DOHH2 (cell line): ENCODE data around the gene HDAC4.

Experiments
- EZH2phosphoT487 ChIP-seq: fragments of 200-600 bp; sonication (generic); IDR thresholded peaks from 2 replicates; pipeline ENCODE4 v1.6.1; 2017; ENCODE audit warnings: borderline replicate concordance, mild to moderate bottlenecking, antibody characterized with exemption, low read length, moderate library complexity, mixed read lengths
- TF ChIP-seq, protein P1 (sequence below): fragments of 200-600 bp; sonication (generic); IDR thresholded peaks from one replicate; pipeline ENCODE4 v1.5.1; 2014; ENCODE audit warnings: antibody characterized with exemption, mild to moderate bottlenecking, low read depth, low read length; ENCODE audit not compliant: poor library complexity, severe bottlenecking

- TF ChIP-seq, protein P1, sequence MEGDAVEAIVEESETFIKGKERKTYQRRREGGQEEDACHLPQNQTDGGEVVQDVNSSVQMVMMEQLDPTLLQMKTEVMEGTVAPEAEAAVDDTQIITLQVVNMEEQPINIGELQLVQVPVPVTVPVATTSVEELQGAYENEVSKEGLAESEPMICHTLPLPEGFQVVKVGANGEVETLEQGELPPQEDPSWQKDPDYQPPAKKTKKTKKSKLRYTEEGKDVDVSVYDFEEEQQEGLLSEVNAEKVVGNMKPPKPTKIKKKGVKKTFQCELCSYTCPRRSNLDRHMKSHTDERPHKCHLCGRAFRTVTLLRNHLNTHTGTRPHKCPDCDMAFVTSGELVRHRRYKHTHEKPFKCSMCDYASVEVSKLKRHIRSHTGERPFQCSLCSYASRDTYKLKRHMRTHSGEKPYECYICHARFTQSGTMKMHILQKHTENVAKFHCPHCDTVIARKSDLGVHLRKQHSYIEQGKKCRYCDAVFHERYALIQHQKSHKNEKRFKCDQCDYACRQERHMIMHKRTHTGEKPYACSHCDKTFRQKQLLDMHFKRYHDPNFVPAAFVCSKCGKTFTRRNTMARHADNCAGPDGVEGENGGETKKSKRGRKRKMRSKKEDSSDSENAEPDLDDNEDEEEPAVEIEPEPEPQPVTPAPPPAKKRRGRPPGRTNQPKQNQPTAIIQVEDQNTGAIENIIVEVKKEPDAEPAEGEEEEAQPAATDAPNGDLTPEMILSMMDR, result no peak
- TF ChIP-seq EZH2phosphoT487, result no peak
These were observed 19.1 kb downstream of the HDAC4 start for GRCh38 chr2:239381709-239382134.
